HG03139 (cell line): ENCODE results near the gene DPEP3.

Experiments used
- ATAC-seq: cut with Tn5 transposase; IDR thresholded peaks from one replicate; pipeline ENCODE4 v1.9.1; 2021; ENCODE audit not compliant: unreplicated experiment

Gene DPEP3

GRCh38 chr16:67967183-67967957 is 12.9 kb downstream of the DPEP3 start:
- no peak for ATAC-seq

GRCh38 chr16:67966549-67967182 is 13.6 kb downstream of the DPEP3 start:
- no peak for ATAC-seq

DNA sequence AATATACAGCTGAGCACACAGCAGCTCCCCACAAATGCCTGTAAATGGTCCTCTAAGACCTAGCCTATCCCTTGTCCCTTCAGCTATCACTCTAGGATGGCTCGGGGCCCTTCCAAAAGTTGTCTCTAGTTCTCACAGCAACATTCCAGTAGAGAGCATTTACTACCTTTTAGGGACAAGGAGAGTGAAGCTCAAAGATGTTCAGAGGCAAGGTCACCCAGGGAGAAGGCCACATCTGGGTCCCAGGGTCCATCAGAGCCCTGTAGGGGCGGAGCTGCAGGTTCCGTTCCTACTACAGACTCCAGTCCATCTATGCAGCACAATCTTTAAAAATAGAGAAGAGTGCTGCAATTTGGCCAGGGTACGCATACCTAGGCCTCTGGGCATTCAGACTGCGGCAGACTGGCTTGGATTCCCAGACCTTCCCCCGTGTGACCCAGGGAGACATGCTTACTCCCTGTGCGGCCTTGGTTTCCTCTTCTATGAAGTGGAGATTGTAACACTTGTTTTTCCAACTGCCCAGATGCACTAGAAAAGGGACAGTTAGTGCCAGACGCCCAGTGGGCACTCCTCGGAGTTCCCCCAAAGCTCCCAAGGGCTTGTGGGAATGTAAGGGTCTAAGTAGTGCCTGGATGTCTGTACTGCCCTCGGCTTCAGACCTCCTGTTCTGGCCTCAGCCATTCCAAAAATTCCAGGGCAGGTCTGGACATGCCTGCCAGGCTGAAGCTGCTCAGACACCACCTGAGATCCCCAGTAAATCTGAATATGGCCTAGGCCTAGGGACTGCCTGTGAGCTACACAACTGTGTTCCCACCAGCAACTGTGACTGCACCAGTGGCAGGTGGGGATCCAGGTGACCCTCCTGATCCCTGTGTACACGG is 14.4 kb downstream of the DPEP3 start:
- ATAC-seq = no peak

- no peak for ATAC-seq
These were observed 15.7 kb downstream of the DPEP3 start for GRCh38 chr16:67964477-67965131.

DNA sequence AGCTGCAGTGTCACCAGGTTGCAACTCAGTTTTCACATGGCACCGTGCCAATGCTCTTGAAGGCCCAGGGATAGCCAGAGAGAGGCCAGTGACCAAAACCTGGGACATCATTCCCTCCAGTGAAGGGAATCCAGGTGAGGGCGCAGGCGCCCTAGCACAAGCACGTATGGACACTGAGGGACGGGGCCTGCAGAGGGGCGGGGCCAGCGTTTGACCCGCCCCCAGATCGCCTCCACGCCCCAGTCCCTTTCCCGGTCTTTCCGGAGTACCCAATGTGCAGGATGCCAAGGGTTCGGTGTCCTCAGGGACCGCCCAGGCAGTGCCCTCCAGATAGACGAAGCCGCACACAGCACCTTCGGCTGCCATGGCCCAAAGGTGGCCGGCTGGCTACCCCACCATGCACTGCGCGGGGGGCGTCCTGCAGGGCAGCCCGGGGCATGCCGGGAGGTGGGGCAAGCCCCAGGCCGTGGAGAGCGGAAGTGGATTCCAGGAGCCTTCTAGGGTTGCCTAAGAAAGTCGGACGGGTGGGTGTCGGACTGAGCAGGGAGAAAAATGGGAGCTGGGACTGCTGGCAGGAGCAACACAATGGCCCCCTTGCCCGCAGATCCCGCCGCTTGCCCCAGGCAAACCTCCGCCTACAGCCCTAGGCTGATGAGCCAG is 16.5 kb downstream of the DPEP3 start:
- no peak for ATAC-seq

DNA sequence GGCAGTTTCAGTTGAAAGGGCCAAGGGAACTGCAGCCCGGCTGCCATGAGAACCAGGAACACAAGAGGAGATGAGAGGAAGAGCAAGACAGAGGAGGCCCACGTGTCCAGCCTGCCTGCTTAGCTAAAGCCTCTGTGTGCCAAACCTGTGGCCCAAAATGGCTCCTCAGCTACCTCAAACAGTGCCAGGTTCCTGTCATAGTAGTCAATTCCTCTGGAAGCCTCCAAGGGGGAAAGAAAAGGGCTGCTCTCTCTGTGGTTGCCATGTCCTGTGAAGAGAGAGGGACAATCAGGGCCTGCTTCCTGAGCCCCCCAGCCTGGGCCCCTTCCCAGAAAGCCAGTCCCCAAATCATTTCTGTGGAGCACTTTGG is 17.0 kb downstream of the DPEP3 start:
- ATAC-seq = no peak

DNA sequence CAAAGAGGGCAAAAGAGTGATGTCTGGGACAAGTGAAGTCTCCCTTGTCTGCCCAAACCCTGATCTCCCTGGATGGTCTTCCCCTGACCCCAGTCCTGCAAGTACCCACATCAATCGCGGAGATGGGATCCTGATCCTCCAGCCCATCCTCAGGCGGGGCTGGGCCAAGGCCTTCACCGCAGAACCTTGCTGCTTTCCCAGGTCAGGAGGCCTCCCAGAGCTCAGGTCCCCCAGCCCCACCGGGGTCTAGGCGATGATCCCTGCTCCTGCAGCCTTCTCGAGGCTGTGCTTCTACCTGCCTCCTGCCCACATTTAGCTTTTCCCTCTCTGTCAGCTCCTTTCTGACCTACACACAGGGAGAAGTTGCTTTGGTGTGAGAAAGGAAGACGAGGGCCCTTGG is 18.2 kb downstream of the DPEP3 start:
- no peak for ATAC-seq

DNA sequence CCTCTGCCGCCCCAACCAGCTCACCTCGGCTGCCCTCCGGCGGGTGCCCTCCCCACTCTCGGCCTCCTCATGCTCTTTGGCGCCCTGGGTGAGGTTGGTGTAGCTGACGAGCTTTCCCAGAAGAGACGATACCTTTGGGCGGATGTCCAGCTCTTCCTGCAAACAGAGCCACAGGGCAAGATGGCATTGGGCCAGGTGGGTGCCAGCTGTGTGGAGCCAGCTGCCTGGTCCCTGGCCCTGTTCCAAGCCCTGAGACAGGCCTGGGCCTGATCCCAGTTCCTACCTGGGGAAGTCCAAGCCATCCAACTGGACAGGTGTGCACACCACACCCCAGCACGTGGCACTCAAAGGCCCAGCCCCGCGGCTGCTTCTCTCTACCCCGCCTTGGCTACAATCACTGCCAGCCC is 18.7 kb downstream of the DPEP3 start:
- ATAC-seq = no peak

GRCh38 chr16:67959536-67960329 is 20.6 kb downstream of the DPEP3 start:
- ATAC-seq = no peak

GRCh38 chr16:67957622-67958021 is 22.7 kb downstream of the DPEP3 start:
- ATAC-seq = no peak

- no peak for ATAC-seq
These were observed 25.7 kb downstream of the DPEP3 start for GRCh38 chr16:67954421-67955196.

GRCh38 chr16:67953641-67954375 is 26.5 kb downstream of the DPEP3 start:
- ATAC-seq = no peak

DNA sequence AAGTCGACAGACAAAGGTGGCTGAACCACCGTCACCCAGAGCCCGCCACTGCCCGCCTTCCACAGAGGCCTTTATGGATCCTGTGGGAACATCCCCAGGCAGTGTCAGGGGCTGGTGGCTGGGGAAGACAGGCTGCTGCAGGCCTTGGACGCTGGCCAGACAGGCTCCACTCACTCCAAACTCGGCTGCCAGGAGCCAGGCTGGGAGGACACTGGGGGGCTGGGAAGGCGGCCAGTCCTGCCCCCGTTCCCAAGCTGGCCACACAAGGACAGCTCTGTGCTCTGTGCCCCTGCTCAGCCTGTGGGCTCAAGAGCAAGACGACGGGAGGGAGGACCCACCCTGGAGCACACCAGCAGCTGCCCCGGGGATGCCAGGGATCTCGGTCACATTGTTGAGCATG is 28.8 kb downstream of the DPEP3 start:
- ATAC-seq = no peak

GRCh38 chr16:67950335-67950843 is 29.9 kb downstream of the DPEP3 start:
- no peak for ATAC-seq

DNA sequence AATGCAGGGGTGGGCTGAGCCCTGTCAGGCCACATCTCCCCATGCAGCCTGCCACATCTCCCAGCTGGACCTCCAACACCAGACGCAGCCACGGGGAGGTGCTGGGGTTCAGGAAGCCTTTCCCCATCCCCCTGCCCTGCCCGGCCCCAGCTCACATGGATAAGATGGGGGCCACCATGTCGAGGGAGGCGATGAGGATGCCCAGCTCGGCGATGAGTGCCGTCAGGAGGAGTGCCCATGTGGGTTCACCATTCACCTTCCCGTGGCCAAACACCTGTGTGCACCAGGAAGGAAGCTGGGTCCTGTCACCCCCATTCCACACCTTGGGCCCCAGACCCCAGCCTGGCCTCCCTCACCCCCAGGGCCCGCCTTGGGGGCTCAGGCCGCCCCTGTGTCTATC is 30.7 kb downstream of the DPEP3 start:
- ATAC-seq = no peak

- ATAC-seq = no peak
These were observed 32.3 kb downstream of the DPEP3 start for GRCh38 chr16:67948015-67948414.

GRCh38 chr16:67946966-67947558 is 33.2 kb downstream of the DPEP3 start:
- no peak for ATAC-seq

- ATAC-seq = no peak
These were observed 34.1 kb downstream of the DPEP3 start for GRCh38 chr16:67946128-67946569.
